Cardiac muscle cell (in vitro differentiated cells and primary cell): Measurements from ENCODE around the gene MPP7. TPM values are rescaled to one million over a fixed set of nuclear protein-coding genes. Genes with fewer than 3 reads are reported as not detected.

ENCODE experiments used
- DNase-seq, 2 donors: peaks; one replicate each; pipeline versions ENCODE4 v3.0.0 to v3.0.0-alpha.2; 2010 to 2017; ENCODE audit warnings: low read depth in 1 of 2, low spot score in 1 of 2
- H3K27ac ChIP-seq: fragments of 200-600 bp; sonication (generic); 2 replicates; pipeline ENCODE4 v1.5.1; 2016
- H3K27me3 ChIP-seq: fragments of 200-600 bp; sonication (generic); 2 replicates; pipeline ENCODE4 v1.6.0; 2016; ENCODE audit warnings: control low read depth
- H3K36me3 ChIP-seq: fragments of 200-600 bp; sonication (generic); 2 replicates; pipeline ENCODE4 v1.5.1; 2016; ENCODE audit warnings: control low read depth
- H3K4me1 ChIP-seq: fragments of 200-600 bp; sonication (generic); 2 replicates; pipeline ENCODE4 v1.8.1; 2017; ENCODE audit warnings: low read depth, mild to moderate bottlenecking, mixed run types
- H3K4me3 ChIP-seq: fragments of 200-600 bp; sonication (generic); 2 replicates; pipeline ENCODE4 v1.5.1; 2016; ENCODE audit warnings: mild to moderate bottlenecking
- H3K9me3 ChIP-seq: fragments of 200-600 bp; sonication (generic); 2 replicates; pipeline ENCODE4 v1.5.1; 2017; ENCODE audit warnings: low read depth, mild to moderate bottlenecking, control low read depth
- CTCF ChIP-seq: IDR thresholded peaks from 2 replicates; pipeline ENCODE4 v1.5.1; 2012; ENCODE audit warnings: low read depth, mild to moderate bottlenecking, low read length
- polyA plus RNA-seq: library from polyadenylated mRNA; unstranded; fragments of >200 nt; fragmentation: Nextera tagmentation; extraction: Ambion mirVana; gene quantifications from 2 replicates; pipeline ENCODE4 v1.2.1, GENCODE V29; 2016
- total RNA-seq: library from RNA; depleted of rRNA; stranded (reverse); fragments of >200 nt; gene quantifications from 2 replicates; pipeline ENCODE4 v1.2.3, GENCODE V29; 2016

Gene MPP7
- total and polyA plus RNA-seq, 2 experiments from 2014 or later, result 9.2 to 10.8 TPM

DNA sequence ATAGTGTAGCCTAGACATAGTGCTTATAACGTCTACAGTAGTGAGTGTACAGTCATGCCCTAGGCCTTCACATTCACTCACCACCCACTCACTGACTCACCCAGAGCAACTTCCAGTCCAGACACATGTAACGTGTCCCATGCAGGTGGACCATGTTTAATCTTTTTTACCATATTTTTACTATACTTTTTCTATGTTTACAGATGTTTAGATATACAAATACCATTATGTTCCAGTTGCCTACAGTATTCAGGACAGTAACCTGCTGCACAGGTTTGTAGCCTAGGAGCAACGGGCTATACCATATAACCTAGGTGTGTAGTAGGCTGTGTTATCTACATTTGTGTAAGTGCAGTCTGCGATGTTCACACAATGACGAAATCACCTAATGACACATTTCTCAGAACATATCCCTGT is 11.0 kb downstream of the MPP7 start:
- H3K27me3 ChIP-seq, result no peaks in the 10 kb centered on the region
- H3K4me3 ChIP-seq, result no peak overlapping the region
- no peaks in the 10 kb centered on the region for H3K36me3 ChIP-seq
- no peaks in the 10 kb centered on the region for H3K9me3 ChIP-seq
- no peak overlapping the region for H3K27ac ChIP-seq
- H3K4me1 ChIP-seq, result peaks cover 9% of the 10 kb centered on the region
- DNase-seq, result peak in 1 of 2 donors; percentile 55
- no peak for TF ChIP-seq CTCF

- Histone ChIP-seq H3K4me1 (no peaks in the 10 kb centered on the region), H3K27ac (no peak overlapping the region), H3K27me3 (no peaks in the 10 kb centered on the region), H3K9me3 (no peaks in the 10 kb centered on the region), H3K36me3 (no peaks in the 10 kb centered on the region), H3K4me3 (no peak overlapping the region)
- TF ChIP-seq CTCF, result no peak
- DNase-seq, result no peak
Measured at GRCh38 chr10:28285816-28286215, 17.0 kb downstream of the MPP7 start.

GRCh38 chr10:28284126-28284525 is 18.7 kb downstream of the MPP7 start:
- Histone ChIP-seq H3K27ac (no peak overlapping the region), H3K36me3 (no peaks in the 10 kb centered on the region), H3K9me3 (no peaks in the 10 kb centered on the region), H3K4me1 (no peaks in the 10 kb centered on the region), H3K27me3 (no peaks in the 10 kb centered on the region), H3K4me3 (no peak overlapping the region)
- no peak for DNase-seq
- TF ChIP-seq CTCF, result no peak

GRCh38 chr10:28283251-28283650 is 19.6 kb downstream of the MPP7 start:
- Histone ChIP-seq H3K9me3 (no peaks in the 10 kb centered on the region), H3K4me3 (no peak overlapping the region), H3K27ac (no peak overlapping the region), H3K27me3 (no peaks in the 10 kb centered on the region), H3K4me1 (no peaks in the 10 kb centered on the region), H3K36me3 (no peaks in the 10 kb centered on the region)
- DNase-seq, result no peak
- no peak for TF ChIP-seq CTCF

DNA sequence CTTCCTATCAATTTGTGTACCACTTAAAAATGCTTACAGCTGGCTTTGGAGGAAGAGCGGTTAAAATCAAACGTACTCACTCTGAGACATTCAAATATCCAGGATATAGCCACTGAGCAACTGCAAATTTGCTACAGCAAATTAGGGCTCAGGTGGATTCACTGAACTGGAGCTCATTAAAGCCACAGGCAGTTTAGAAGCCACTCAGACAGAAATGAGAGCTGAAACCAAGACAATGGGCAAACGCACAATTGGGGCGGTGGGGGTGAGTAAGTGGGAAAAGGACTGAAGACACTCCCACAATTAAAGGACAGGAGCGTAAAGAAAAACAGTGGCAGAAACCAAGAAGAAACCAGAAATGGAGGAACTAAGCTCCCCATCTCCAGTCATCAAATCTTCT is 20.5 kb downstream of the MPP7 start:
- no peaks in the 10 kb centered on the region for H3K27me3 ChIP-seq
- no peaks in the 10 kb centered on the region for H3K4me1 ChIP-seq
- no peak for DNase-seq
- H3K36me3 ChIP-seq, result no peaks in the 10 kb centered on the region
- H3K27ac ChIP-seq, result peak overlapping the region; percentile 1
- H3K4me3 ChIP-seq, result no peak overlapping the region
- TF ChIP-seq CTCF, result no peak
- H3K9me3 ChIP-seq, result no peaks in the 10 kb centered on the region
